DND-41 (cell line): ENCODE measurements around the gene XYLT1.

ENCODE experiments used
- ATAC-seq: fragments of 200-7000 bp; cut with Tn5 transposase; 3 replicates; pipeline ENCODE4 v1.9.1; 2021; ENCODE audit warnings: low read depth; ENCODE audit not compliant: insufficient read depth
- DNase-seq: peaks from one replicate; pipeline ENCODE4 v3.0.0-alpha.2; 2020
- H2AFZ ChIP-seq: 2 replicates; pipeline ENCODE4 v1.6.0; 2012; ENCODE audit warnings: low read depth, low read length
- H3K27ac ChIP-seq: 2 replicates; pipeline ENCODE4 v1.5.1; 2012; ENCODE audit warnings: low read length, inconsistent platforms
- H3K27me3 ChIP-seq: fragments of 200-600 bp; sonication (generic); 2 replicates; pipeline ENCODE4 v1.6.0; 2012; ENCODE audit warnings: low read length, mild to moderate bottlenecking, inconsistent platforms; ENCODE audit not compliant: insufficient read depth, poor library complexity
- H3K36me3 ChIP-seq: 2 replicates; pipeline ENCODE4 v1.5.1; 2012; ENCODE audit warnings: low read length, inconsistent platforms; ENCODE audit not compliant: insufficient read depth
- H3K4me1 ChIP-seq: 2 replicates; pipeline ENCODE4 v1.5.1; 2012; ENCODE audit warnings: mild to moderate bottlenecking, low read length; ENCODE audit not compliant: insufficient read depth
- H3K4me2 ChIP-seq: 2 replicates; pipeline ENCODE4 v1.6.0; 2012; ENCODE audit warnings: mild to moderate bottlenecking, moderate library complexity, low read length, inconsistent platforms; ENCODE audit not compliant: insufficient read depth
- H3K4me3 ChIP-seq, 2 experiments: fragments of 200-600 bp in 1 of 2; shearing (Covaris generic) in 1 of 2; 2 replicates each; pipeline ENCODE4 v1.5.1; 2012 to 2016; ENCODE audit warnings: inconsistent platforms in 2 of 2, low read length in 2 of 2, mild to moderate bottlenecking in 2 of 2, low read depth in 1 of 2, moderate library complexity in 1 of 2
- H3K79me2 ChIP-seq: 2 replicates; pipeline ENCODE4 v1.6.0; 2012; ENCODE audit warnings: low read length, inconsistent platforms; ENCODE audit not compliant: insufficient read depth
- H3K9ac ChIP-seq: 2 replicates; pipeline ENCODE4 v1.6.0; 2012; ENCODE audit warnings: low read depth, mild to moderate bottlenecking, inconsistent platforms, low read length, moderate library complexity
- H3K9me3 ChIP-seq: 2 replicates; pipeline ENCODE4 v1.5.1; 2012; ENCODE audit warnings: low read length, moderate library complexity, mild to moderate bottlenecking, inconsistent platforms; ENCODE audit not compliant: insufficient read depth, severe bottlenecking
- H4K20me1 ChIP-seq: 2 replicates; pipeline ENCODE4 v1.6.0; 2012; ENCODE audit warnings: low read length; ENCODE audit not compliant: insufficient read depth
- EZH2 ChIP-seq: IDR thresholded peaks from 3 replicates; pipeline ENCODE4 v1.6.1; 2012; ENCODE audit warnings: borderline replicate concordance, low read depth, mild to moderate bottlenecking, moderate library complexity, low read length, inconsistent platforms; ENCODE audit not compliant: severe bottlenecking
- TF ChIP-seq, protein P1 (sequence below): IDR thresholded peaks from 2 replicates; pipeline ENCODE4 v1.5.1; 2012; ENCODE audit warnings: borderline replicate concordance, low read length, moderate library complexity, mild to moderate bottlenecking; ENCODE audit not compliant: poor library complexity, severe bottlenecking; ENCODE audit errors: extremely low read depth

Gene XYLT1

DNA sequence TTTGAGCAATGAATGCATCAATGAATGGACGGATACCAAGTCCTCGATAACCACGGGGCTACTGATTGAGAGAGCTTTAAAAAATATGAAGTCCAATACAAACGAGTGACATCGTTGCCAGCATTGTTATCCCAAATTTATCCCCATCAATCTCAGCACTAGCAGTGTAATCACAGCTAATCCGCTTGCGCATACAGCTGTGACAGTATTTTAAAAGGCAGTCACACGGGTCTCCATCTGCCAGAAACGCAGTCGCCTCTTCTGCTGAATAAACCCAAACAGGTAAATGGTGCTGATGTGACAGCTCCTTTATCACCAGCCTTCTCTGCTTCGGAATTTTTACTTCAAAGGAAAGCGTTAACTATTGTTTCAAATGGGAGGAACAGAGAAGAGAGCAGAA, 311.1 kb downstream of the XYLT1 start:
- H3K36me3 ChIP-seq = no peaks in the 10 kb centered on the region
- DNase-seq = no peak

DNA sequence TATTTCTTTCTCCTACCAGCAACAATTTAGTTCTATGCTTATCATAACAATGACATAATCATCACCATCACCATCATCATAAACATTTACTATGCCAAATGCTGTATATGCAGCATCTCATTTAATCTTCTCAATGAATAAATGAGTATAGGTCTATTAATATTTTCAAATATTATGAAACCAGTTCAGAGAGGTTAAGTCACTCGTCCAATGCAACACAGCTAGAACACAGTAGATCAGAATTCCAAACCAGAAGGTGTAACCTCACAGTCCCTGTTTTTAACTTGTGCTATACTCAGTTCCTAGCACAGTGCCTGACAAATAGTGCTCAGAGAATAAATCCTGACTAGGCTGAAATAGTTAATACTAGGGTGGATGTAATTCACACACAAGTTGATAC, 314.8 kb downstream of the XYLT1 start:
- Histone ChIP-seq H2AFZ (no peak overlapping the region), H3K27me3 (no peaks in the 10 kb centered on the region), H3K79me2 (no peaks in the 10 kb centered on the region), H3K27ac (no peak overlapping the region), H3K4me1 (no peaks in the 10 kb centered on the region), H3K36me3 (no peaks in the 10 kb centered on the region), H3K4me2 (no peak overlapping the region), H3K9me3 (no peaks in the 10 kb centered on the region), H3K9ac (no peak overlapping the region), H3K4me3 (no peak overlapping the region), H4K20me1 (no peaks in the 10 kb centered on the region; the same call in 1 of the 2 replicates)
- ATAC-seq (no peak), DNase-seq (no peak)
- TF ChIP-seq EZH2 = no peak
- TF ChIP-seq, protein P1, sequence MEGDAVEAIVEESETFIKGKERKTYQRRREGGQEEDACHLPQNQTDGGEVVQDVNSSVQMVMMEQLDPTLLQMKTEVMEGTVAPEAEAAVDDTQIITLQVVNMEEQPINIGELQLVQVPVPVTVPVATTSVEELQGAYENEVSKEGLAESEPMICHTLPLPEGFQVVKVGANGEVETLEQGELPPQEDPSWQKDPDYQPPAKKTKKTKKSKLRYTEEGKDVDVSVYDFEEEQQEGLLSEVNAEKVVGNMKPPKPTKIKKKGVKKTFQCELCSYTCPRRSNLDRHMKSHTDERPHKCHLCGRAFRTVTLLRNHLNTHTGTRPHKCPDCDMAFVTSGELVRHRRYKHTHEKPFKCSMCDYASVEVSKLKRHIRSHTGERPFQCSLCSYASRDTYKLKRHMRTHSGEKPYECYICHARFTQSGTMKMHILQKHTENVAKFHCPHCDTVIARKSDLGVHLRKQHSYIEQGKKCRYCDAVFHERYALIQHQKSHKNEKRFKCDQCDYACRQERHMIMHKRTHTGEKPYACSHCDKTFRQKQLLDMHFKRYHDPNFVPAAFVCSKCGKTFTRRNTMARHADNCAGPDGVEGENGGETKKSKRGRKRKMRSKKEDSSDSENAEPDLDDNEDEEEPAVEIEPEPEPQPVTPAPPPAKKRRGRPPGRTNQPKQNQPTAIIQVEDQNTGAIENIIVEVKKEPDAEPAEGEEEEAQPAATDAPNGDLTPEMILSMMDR = no peak

More for the DNA sequence above, 311.1 kb downstream of the XYLT1 start:
- Histone ChIP-seq H2AFZ (no peak overlapping the region), H4K20me1 (no peaks in the 10 kb centered on the region; the same call in 1 of the 2 replicates), H3K9me3 (no peaks in the 10 kb centered on the region), H3K4me2 (no peak overlapping the region), H3K9ac (no peak overlapping the region), H3K4me3 (no peak overlapping the region), H3K79me2 (no peaks in the 10 kb centered on the region), H3K4me1 (no peaks in the 10 kb centered on the region), H3K27ac (no peak overlapping the region), H3K27me3 (no peaks in the 10 kb centered on the region)
- TF ChIP-seq EZH2 = no peak
- TF ChIP-seq, protein P1 = no peak
- no peak for ATAC-seq

DNA sequence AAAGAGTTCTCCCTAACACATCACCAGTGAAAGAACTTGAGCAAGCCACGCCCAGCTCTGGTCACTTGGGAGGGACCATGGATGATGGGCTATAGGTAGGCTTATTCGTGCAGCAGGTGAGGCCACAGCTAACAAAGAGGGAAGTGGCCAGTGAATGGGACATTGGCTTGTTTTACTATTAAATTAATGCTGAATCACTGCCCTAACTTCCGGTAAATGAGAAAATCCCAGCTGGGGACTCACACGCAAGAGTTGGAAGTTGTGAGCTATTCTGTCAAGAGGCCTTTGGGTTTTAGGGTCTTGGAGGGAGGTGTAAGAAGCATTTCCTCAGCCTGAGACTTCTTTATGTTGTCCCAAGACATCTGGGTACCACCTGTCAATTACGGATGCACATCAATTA, 315.3 kb downstream of the XYLT1 start:
- Histone ChIP-seq H3K4me3 (no peak overlapping the region), H3K4me2 (no peak overlapping the region), H3K9ac (no peak overlapping the region), H4K20me1 (no peaks in the 10 kb centered on the region; the same call in 1 of the 2 replicates), H3K4me1 (no peaks in the 10 kb centered on the region), H3K9me3 (no peaks in the 10 kb centered on the region), H3K79me2 (no peaks in the 10 kb centered on the region), H3K27me3 (no peaks in the 10 kb centered on the region), H3K36me3 (no peaks in the 10 kb centered on the region), H2AFZ (no peak overlapping the region), H3K27ac (no peak overlapping the region)
- TF ChIP-seq, protein P1 = no peak
- no peak for TF ChIP-seq EZH2
- DNase-seq (no peak), ATAC-seq (no peak)

DNA sequence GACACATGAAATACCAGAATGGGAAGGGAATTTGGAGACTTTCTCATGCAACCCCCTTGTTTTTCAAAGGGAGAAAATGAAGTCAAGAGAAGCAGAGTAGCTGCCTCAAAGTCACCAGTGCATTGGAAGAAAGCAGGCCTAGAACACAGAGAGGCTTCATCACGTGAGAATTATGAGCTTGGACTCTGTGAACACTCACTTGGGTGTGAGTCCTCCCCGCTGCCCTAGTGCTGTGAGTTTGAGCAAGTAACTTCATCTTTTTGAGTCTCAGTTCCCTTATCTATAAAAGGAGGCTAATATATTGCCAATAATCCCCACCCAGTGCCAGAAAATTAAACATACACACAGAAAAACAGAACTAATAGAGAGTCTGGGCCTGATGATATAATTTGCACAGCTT, 315.8 kb downstream of the XYLT1 start:
- H3K27ac ChIP-seq = no peak overlapping the region
- H4K20me1 ChIP-seq = no peaks in the 10 kb centered on the region; the same call in 1 of the 2 replicates
- ATAC-seq (no peak), DNase-seq (no peak)
- H3K79me2 ChIP-seq = no peaks in the 10 kb centered on the region
- H3K4me3 ChIP-seq = no peak overlapping the region
- no peaks in the 10 kb centered on the region for H3K27me3 ChIP-seq
- no peaks in the 10 kb centered on the region for H3K9me3 ChIP-seq
- no peak overlapping the region for H3K9ac ChIP-seq
- H3K4me2 ChIP-seq = no peak overlapping the region
- no peaks in the 10 kb centered on the region for H3K4me1 ChIP-seq
- no peak overlapping the region for H2AFZ ChIP-seq
- no peaks in the 10 kb centered on the region for H3K36me3 ChIP-seq
- TF ChIP-seq, protein P1 = no peak
- no peak for TF ChIP-seq EZH2
